Measurements from ENCODE around the gene MPEG1.

GRCh38 chr11:59198726-59199125 is 14.0 kb downstream of the MPEG1 start:
- no peak for TF ChIP-seq ZNF70 (CRISPR knock-in tag; IDR thresholded peaks at IDR 0.05)
- no peak for TF ChIP-seq ESRRG (CRISPR knock-in tag; IDR thresholded peaks at IDR 0.05)
- TF ChIP-seq POU6F1 (CRISPR knock-in tag; IDR thresholded peaks at IDR 0.05; ENCODE audit: borderline replicate concordance, low read depth) = no peak
- TF ChIP-seq ZFP3 (CRISPR knock-in tag; IDR thresholded peaks at IDR 0.05) = no peak
- TF ChIP-seq CSDC2 (CRISPR knock-in tag; IDR thresholded peaks at IDR 0.05) = no peak
- TF ChIP-seq GLIS3 (CRISPR knock-in tag; IDR thresholded peaks at IDR 0.05) = no peak
- no peak for TF ChIP-seq PATZ1 (CRISPR knock-in tag; IDR thresholded peaks at IDR 0.05; ENCODE audit: borderline replicate concordance)
- no peak for TF ChIP-seq OSR1 (CRISPR knock-in tag; IDR thresholded peaks at IDR 0.05)
- TF ChIP-seq ISL1 (CRISPR knock-in tag; IDR thresholded peaks at IDR 0.05) = no peak
- no peak for TF ChIP-seq BACH2 (CRISPR knock-in tag; IDR thresholded peaks at IDR 0.05; ENCODE audit: borderline replicate concordance)
- TF ChIP-seq TCF4 (CRISPR knock-in tag; IDR thresholded peaks at IDR 0.05; ENCODE audit: borderline replicate concordance) = no peak

Data from SK-N-SH treated with all-trans-retinoic acid at 6 μM for 48 hours (cell line).